HepG2 (cell line): ENCODE results near the gene TPD52L2. TPM values are rescaled to one million over a fixed set of nuclear protein-coding genes. Genes with fewer than 3 reads are reported as not detected.
A peak's percentile ranks its signal among the peaks of the same experiment; 100 is the strongest.

Source experiments
- AGO2 ChIP-seq: fragments of 200-400 bp; formaldehyde crosslinking; optimal IDR thresholded peaks from 2 replicates; pipeline ENCODE3; 2017; ENCODE audit warnings: mild to moderate bottlenecking, low read depth, low read length, moderate library complexity
- AHR ChIP-seq: IDR thresholded peaks from 2 replicates; pipeline ENCODE4 v1.6.1; 2018; ENCODE audit warnings: missing genetic modification reagents, missing compliant biosample characterization
- AKAP8 ChIP-seq: sonication (generic); formaldehyde crosslinking; IDR thresholded peaks from 2 replicates; pipeline ENCODE4 v1.5.1; 2020; ENCODE audit warnings: mild to moderate bottlenecking, missing genetic modification reagents
- FOXA1 ChIP-seq, 2 experiments: fragments of 450-650 bp in 1 of 2; sonication (generic) in 1 of 2; formaldehyde crosslinking in 1 of 2; IDR thresholded peaks; 2 replicates each; pipeline versions ENCODE4 v1.4.0 to v1.6.1; 2016 to 2020; ENCODE audit warnings: missing genetic modification reagents in 1 of 2
- FOXA3 ChIP-seq: IDR thresholded peaks from 2 replicates; pipeline ENCODE4 v1.6.1; 2016; ENCODE audit warnings: missing genetic modification reagents, missing compliant biosample characterization
- MBD4 ChIP-seq: IDR thresholded peaks from 2 replicates; pipeline ENCODE4 v1.6.1; 2012; ENCODE audit warnings: low read length, inconsistent platforms, borderline replicate concordance
- NFKB2 ChIP-seq: sonication (generic); formaldehyde crosslinking; IDR thresholded peaks from 2 replicates; pipeline ENCODE4 v1.4.0; 2020; ENCODE audit warnings: missing genetic modification reagents, borderline replicate concordance
- POLR2G ChIP-seq: fragments of 200-400 bp; formaldehyde crosslinking; IDR thresholded peaks from 2 replicates; pipeline ENCODE4 v1.6.1; 2018; ENCODE audit warnings: mild to moderate bottlenecking, low read depth, low read length, moderate library complexity
- RBFOX2 ChIP-seq: fragments of 200-400 bp; formaldehyde crosslinking; IDR thresholded peaks from 2 replicates; pipeline ENCODE4 v1.6.1; 2017; ENCODE audit warnings: low read depth, mild to moderate bottlenecking, low read length
- RXRA ChIP-seq: sonication (generic); formaldehyde crosslinking; IDR thresholded peaks from 2 replicates; pipeline ENCODE4 v1.5.1; 2020; ENCODE audit warnings: missing genetic modification reagents
- TBP ChIP-seq: sonication (generic); formaldehyde crosslinking; IDR thresholded peaks from 2 replicates; pipeline ENCODE4 v1.5.0; 2020; ENCODE audit warnings: missing genetic modification reagents
- ZFP36L2 ChIP-seq: sonication (generic); formaldehyde crosslinking; IDR thresholded peaks from 2 replicates; pipeline ENCODE4 v1.4.0; 2020; ENCODE audit warnings: missing genetic modification reagents
- ZMYM2 ChIP-seq: sonication (generic); formaldehyde crosslinking; IDR thresholded peaks from 2 replicates; pipeline ENCODE4 v1.8.0; 2022; ENCODE audit warnings: mild to moderate bottlenecking, missing genetic modification reagents
- ZMYM3 ChIP-seq: sonication (generic); formaldehyde crosslinking; IDR thresholded peaks from 2 replicates; pipeline ENCODE4 v1.5.1; 2020; ENCODE audit warnings: mild to moderate bottlenecking, missing genetic modification reagents
- ZMYM4 ChIP-seq: sonication (generic); formaldehyde crosslinking; IDR thresholded peaks from 2 replicates; pipeline ENCODE4 v1.8.1; 2023; ENCODE audit warnings: mild to moderate bottlenecking, missing genetic modification reagents
- ZNF674 ChIP-seq: sonication (generic); formaldehyde crosslinking; IDR thresholded peaks from 2 replicates; pipeline ENCODE4 v1.5.0; 2020; ENCODE audit warnings: low read depth, mild to moderate bottlenecking, missing genetic modification reagents
- ZNF768 ChIP-seq: sonication (generic); formaldehyde crosslinking; IDR thresholded peaks from 2 replicates; pipeline ENCODE4 v1.4.0; 2020; ENCODE audit warnings: missing genetic modification reagents
- ZNF773 ChIP-seq: sonication (generic); formaldehyde crosslinking; IDR thresholded peaks from 2 replicates; pipeline ENCODE4 v1.4.0; 2020; ENCODE audit warnings: missing genetic modification reagents, borderline replicate concordance
- polyA plus RNA-seq, 8 experiments: library from polyadenylated mRNA; depleted of rRNA in 3 of 8; stranded (reverse) in 7 of 8; unstranded in 1 of 8; fragments of >200 nt; fragmentation: Illumina TruSeq in 4 of 8; extraction: Trizol in 4 of 8; gene quantifications; 2 replicates each; pipeline versions ENCODE4 v1.2.1 to v1.2.3, GENCODE V29; 2011 to 2016; ENCODE audit warnings: low read depth in 4 of 8, missing spikeins in 1 of 8, mixed read lengths in 1 of 8; ENCODE audit not compliant: insufficient read depth in 1 of 8
- total RNA-seq, 5 experiments: library from RNA; depleted of rRNA; stranded (reverse); fragments of >200 nt; fragmentation: Illumina TruSeq; extraction: Trizol; gene quantifications; 2 replicates each; pipeline ENCODE4 v1.2.3, GENCODE V29; 2016; ENCODE audit warnings: low read depth in 1 of 5
- TF ChIP-seq, protein P1 (sequence below): fragments of 450-650 bp; IDR thresholded peaks from 2 replicates; pipeline ENCODE4 v1.6.1; 2016
- TF ChIP-seq, protein P2 (sequence below): sonication (generic); formaldehyde crosslinking; IDR thresholded peaks from 2 replicates; pipeline ENCODE4 v1.9.0; 2022; ENCODE audit warnings: missing genetic modification reagents, mild to moderate bottlenecking, borderline replicate concordance
- TF ChIP-seq, protein P3 (sequence below): sonication (generic); formaldehyde crosslinking; IDR thresholded peaks from 2 replicates; pipeline ENCODE4 v1.5.0; 2020; ENCODE audit warnings: mild to moderate bottlenecking, missing genetic modification reagents
- TF ChIP-seq, protein P4 (sequence below): fragments of 450-650 bp; IDR thresholded peaks from 2 replicates; pipeline ENCODE4 v1.6.1; 2017
- TF ChIP-seq, protein P5 (sequence below): sonication (generic); IDR thresholded peaks from 2 replicates; pipeline ENCODE4 v1.6.1; 2016; ENCODE audit warnings: low read depth, borderline replicate concordance

The TPD52L2 gene
- total and polyA plus RNA-seq, 2 of the 13 experiments (the other 11 are each of a cell fraction or from before 2014, with no cell fraction given), result 156 to 184 TPM

DNA sequence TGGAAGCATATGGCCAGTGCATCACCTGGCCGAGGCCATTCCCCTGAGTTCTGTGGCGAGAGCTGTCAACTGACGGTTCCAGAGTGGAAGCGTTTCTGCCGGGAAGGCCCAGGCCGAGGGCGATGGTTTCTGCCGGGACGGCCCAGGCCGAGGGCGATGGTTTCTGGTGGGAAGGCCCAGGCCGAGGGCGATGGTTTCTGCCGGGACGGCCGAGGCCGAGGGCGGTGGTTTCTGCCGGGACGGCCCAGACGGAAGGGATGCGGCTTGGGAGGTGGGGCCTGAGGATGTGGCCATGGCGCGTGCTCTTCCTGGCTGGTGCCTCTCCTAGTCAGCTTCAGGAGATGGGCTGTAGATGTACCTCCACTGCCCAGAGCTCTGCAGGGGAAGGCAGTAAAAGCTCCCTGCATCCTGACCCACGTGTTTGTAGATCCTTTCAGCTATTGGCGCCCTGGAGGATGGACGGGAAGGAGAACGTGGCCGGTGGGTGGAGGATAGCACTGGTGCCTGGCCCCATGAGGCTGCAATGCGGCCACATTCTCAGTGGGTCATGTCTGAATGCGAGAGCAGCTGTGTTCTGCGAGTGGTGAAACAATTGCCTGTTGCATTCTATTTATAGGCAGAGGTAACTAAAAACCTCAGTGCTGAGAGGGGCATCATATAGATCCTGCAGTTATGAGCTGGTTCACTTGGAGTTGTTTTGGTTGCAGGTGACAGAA lies 12.8 kb downstream of the TPD52L2 start (continued):
- TF ChIP-seq ZNF674 (CRISPR knock-in tag) (no peak), ZMYM2 (CRISPR knock-in tag) (no peak), ZNF768 (CRISPR knock-in tag) (peak; percentile 35; the same call in 1 of the 2 replicates), TBP (CRISPR knock-in tag) (no peak), MBD4 (no peak), FOXA1 (IDR thresholded peaks at IDR 0.05) (no peak), FOXA1 (CRISPR knock-in tag; IDR thresholded peaks at IDR 0.05) (no peak), RBFOX2 (peak; percentile 57; the same call in 1 of the 2 replicates), AKAP8 (CRISPR knock-in tag) (peak; percentile 75; the same call in 1 of the 2 replicates), FOXA3 (CRISPR knock-in tag) (no peak), ZMYM4 (CRISPR knock-in tag) (no peak), ZNF773 (no peak), AHR (CRISPR knock-in tag) (no peak), NFKB2 (CRISPR knock-in tag) (no peak), ZFP36L2 (CRISPR knock-in tag) (no peak), AGO2 (peak; percentile 78), RXRA (CRISPR knock-in tag) (0 out of 2 replicates have a peak, but pooled peaks have one; percentile 16), POLR2G (0 out of 2 replicates have a peak, but pooled peaks have one; percentile 12), ZMYM3 (CRISPR knock-in tag) (no peak)
- TF ChIP-seq, protein P1, sequence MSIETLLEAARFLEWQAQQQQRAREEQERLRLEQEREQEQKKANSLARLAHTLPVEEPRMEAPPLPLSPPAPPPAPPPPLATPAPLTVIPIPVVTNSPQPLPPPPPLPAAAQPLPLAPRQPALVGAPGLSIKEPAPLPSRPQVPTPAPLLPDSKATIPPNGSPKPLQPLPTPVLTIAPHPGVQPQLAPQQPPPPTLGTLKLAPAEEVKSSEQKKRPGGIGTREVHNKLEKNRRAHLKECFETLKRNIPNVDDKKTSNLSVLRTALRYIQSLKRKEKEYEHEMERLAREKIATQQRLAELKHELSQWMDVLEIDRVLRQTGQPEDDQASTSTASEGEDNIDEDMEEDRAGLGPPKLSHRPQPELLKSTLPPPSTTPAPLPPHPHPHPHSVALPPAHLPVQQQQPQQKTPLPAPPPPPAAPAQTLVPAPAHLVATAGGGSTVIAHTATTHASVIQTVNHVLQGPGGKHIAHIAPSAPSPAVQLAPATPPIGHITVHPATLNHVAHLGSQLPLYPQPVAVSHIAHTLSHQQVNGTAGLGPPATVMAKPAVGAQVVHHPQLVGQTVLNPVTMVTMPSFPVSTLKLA, result no peak
- TF ChIP-seq, protein P2, sequence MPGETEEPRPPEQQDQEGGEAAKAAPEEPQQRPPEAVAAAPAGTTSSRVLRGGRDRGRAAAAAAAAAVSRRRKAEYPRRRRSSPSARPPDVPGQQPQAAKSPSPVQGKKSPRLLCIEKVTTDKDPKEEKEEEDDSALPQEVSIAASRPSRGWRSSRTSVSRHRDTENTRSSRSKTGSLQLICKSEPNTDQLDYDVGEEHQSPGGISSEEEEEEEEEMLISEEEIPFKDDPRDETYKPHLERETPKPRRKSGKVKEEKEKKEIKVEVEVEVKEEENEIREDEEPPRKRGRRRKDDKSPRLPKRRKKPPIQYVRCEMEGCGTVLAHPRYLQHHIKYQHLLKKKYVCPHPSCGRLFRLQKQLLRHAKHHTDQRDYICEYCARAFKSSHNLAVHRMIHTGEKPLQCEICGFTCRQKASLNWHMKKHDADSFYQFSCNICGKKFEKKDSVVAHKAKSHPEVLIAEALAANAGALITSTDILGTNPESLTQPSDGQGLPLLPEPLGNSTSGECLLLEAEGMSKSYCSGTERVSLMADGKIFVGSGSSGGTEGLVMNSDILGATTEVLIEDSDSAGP (CRISPR knock-in tag), result no peak
- TF ChIP-seq, protein P3, sequence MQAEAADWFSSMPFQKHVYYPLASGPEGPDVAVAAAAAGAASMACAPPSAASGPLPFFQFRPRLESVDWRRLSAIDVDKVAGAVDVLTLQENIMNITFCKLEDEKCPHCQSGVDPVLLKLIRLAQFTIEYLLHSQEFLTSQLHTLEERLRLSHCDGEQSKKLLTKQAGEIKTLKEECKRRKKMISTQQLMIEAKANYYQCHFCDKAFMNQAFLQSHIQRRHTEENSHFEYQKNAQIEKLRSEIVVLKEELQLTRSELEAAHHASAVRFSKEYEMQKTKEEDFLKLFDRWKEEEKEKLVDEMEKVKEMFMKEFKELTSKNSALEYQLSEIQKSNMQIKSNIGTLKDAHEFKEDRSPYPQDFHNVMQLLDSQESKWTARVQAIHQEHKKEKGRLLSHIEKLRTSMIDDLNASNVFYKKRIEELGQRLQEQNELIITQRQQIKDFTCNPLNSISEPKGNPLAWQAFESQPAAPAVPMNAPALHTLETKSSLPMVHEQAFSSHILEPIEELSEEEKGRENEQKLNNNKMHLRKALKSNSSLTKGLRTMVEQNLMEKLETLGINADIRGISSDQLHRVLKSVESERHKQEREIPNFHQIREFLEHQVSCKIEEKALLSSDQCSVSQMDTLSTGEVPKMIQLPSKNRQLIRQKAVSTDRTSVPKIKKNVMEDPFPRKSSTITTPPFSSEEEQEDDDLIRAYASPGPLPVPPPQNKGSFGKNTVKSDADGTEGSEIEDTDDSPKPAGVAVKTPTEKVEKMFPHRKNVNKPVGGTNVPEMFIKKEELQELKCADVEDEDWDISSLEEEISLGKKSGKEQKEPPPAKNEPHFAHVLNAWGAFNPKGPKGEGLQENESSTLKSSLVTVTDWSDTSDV (CRISPR knock-in tag), result 0 out of 2 replicates have a peak, but pooled peaks have one; percentile 39
- TF ChIP-seq, protein P4, sequence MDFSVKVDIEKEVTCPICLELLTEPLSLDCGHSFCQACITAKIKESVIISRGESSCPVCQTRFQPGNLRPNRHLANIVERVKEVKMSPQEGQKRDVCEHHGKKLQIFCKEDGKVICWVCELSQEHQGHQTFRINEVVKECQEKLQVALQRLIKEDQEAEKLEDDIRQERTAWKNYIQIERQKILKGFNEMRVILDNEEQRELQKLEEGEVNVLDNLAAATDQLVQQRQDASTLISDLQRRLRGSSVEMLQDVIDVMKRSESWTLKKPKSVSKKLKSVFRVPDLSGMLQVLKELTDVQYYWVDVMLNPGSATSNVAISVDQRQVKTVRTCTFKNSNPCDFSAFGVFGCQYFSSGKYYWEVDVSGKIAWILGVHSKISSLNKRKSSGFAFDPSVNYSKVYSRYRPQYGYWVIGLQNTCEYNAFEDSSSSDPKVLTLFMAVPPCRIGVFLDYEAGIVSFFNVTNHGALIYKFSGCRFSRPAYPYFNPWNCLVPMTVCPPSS, result no peak
- TF ChIP-seq, protein P5, sequence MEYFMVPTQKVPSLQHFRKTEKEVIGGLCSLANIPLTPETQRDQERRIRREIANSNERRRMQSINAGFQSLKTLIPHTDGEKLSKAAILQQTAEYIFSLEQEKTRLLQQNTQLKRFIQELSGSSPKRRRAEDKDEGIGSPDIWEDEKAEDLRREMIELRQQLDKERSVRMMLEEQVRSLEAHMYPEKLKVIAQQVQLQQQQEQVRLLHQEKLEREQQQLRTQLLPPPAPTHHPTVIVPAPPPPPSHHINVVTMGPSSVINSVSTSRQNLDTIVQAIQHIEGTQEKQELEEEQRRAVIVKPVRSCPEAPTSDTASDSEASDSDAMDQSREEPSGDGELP, result no peak
